GM18909 (cell line): ENCODE measurements around the gene CYBRD1.

Experiments used
- ATAC-seq: cut with Tn5 transposase; IDR thresholded peaks from one replicate; pipeline ENCODE4 v1.9.1; 2021; ENCODE audit warnings: mild to moderate bottlenecking; ENCODE audit not compliant: unreplicated experiment, poor library complexity

Gene CYBRD1

GRCh38 chr2:171550613-171551012, 28.3 kb downstream of the CYBRD1 start:
- no peak for ATAC-seq

GRCh38 chr2:171551836-171552235, 29.6 kb downstream of the CYBRD1 start:
- no peak for ATAC-seq

- no peak for ATAC-seq
Observed at GRCh38 chr2:171553236-171553635, 31.0 kb downstream of the CYBRD1 start.

GRCh38 chr2:171553858-171554257, 31.6 kb downstream of the CYBRD1 start:
- no peak for ATAC-seq

GRCh38 chr2:171554991-171555615, 32.8 kb downstream of the CYBRD1 start:
- ATAC-seq, result no peak

GRCh38 chr2:171557363-171557762, 35.1 kb downstream of the CYBRD1 start:
- no peak for ATAC-seq

- ATAC-seq, result no peak
Observed at GRCh38 chr2:171563301-171563700, 41.0 kb downstream of the CYBRD1 start.

GRCh38 chr2:171564463-171564862, 42.2 kb downstream of the CYBRD1 start:
- no peak for ATAC-seq

- ATAC-seq, result no peak
Observed at GRCh38 chr2:171566057-171566456, 43.8 kb downstream of the CYBRD1 start.

GRCh38 chr2:171566753-171567152, 44.5 kb downstream of the CYBRD1 start:
- ATAC-seq, result no peak

- no peak for ATAC-seq
Observed at GRCh38 chr2:171568089-171568488, 45.8 kb downstream of the CYBRD1 start.

GRCh38 chr2:171571721-171572120, 49.4 kb downstream of the CYBRD1 start:
- no peak for ATAC-seq

- peak; percentile 90 for ATAC-seq
Observed at GRCh38 chr2:171574149-171574795, 52.0 kb downstream of the CYBRD1 start.

GRCh38 chr2:171575606-171576005, 53.3 kb downstream of the CYBRD1 start:
- no peak for ATAC-seq

- ATAC-seq, result no peak
Observed at GRCh38 chr2:171578127-171578803, 56.0 kb downstream of the CYBRD1 start.

GRCh38 chr2:171579481-171579880, 57.2 kb downstream of the CYBRD1 start:
- ATAC-seq, result no peak

- no peak for ATAC-seq
Observed at GRCh38 chr2:171583566-171583965, 61.3 kb downstream of the CYBRD1 start.

- no peak for ATAC-seq
Observed at GRCh38 chr2:171584001-171584400, 61.7 kb downstream of the CYBRD1 start.

- no peak for ATAC-seq
Observed at GRCh38 chr2:171587132-171587531, 64.9 kb downstream of the CYBRD1 start.

- ATAC-seq, result no peak
Observed at GRCh38 chr2:171587567-171587966, 65.3 kb downstream of the CYBRD1 start.

- ATAC-seq, result no peak
Observed at GRCh38 chr2:171590116-171590515, 67.8 kb downstream of the CYBRD1 start.
